OCI-LY7 (cell line): ENCODE results near the gene TMEM176A. TPM values are rescaled to one million over a fixed set of nuclear protein-coding genes. Genes with fewer than 3 reads are reported as not detected.

Source experiments
- BruUV-seq: library from RNA; stranded (reverse); fragments of 400-500 nt; replicated peaks from 2 replicates; lab custom pipeline; 2021; lab: Mats Ljungman, UMichigan
- CTCF ChIA-PET: fragments of 300-600 bp; sonication (Branson Sonifier 250); formaldehyde crosslinking; loops from one replicate; lab custom pipeline; 2022; ENCODE audit warnings: antibody characterized with exemption; ENCODE audit not compliant: unreplicated experiment; lab: Charles Lee
- POLR2A ChIA-PET: fragments of 300-600 bp; sonication (Branson Sonifier 250); formaldehyde crosslinking; loops from one replicate; lab custom pipeline; 2022; ENCODE audit warnings: antibody characterized with exemption; lab: Charles Lee
- DNase-seq: peaks from one replicate; pipeline ENCODE4 v3.0.0-alpha.2; 2015; ENCODE audit warnings: low spot score
- H2AFZ ChIP-seq: fragments of 200-600 bp; sonication (generic), shearing (Covaris generic); 2 replicates; pipeline ENCODE4 v1.6.1; 2014; ENCODE audit warnings: mild to moderate bottlenecking, antibody characterized with exemption, low read length, moderate library complexity
- H3K27ac ChIP-seq: fragments of 200-600 bp; sonication (generic); 2 replicates; pipeline ENCODE4 v1.5.1; 2014; ENCODE audit warnings: mixed run types, low read depth, mild to moderate bottlenecking, moderate library complexity, low read length, inconsistent platforms; ENCODE audit not compliant: poor library complexity, severe bottlenecking
- H3K36me3 ChIP-seq: fragments of 200-600 bp; sonication (generic); 2 replicates; pipeline ENCODE4 v1.6.1; 2014; ENCODE audit warnings: mild to moderate bottlenecking, antibody characterized with exemption, low read length, moderate library complexity, mixed read lengths; ENCODE audit not compliant: insufficient read depth
- H3K4me1 ChIP-seq: fragments of 200-600 bp; sonication (generic); 2 replicates; pipeline ENCODE4 v1.5.1; 2014; ENCODE audit warnings: mild to moderate bottlenecking, low read length; ENCODE audit not compliant: insufficient read depth, poor library complexity, severe bottlenecking
- H3K4me2 ChIP-seq: fragments of 200-600 bp; sonication (generic); 2 replicates; pipeline ENCODE4 v1.6.1; 2014; ENCODE audit warnings: mild to moderate bottlenecking, low read length
- H3K4me3 ChIP-seq: fragments of 200-600 bp; sonication (generic); 2 replicates; pipeline ENCODE4 v1.5.1; 2014; ENCODE audit warnings: mild to moderate bottlenecking, low read depth, low read length; ENCODE audit not compliant: poor library complexity, severe bottlenecking
- H3K79me2 ChIP-seq: fragments of 200-600 bp; sonication (generic); 2 replicates; pipeline ENCODE4 v1.6.1; 2016; ENCODE audit warnings: low read depth, mild to moderate bottlenecking, low read length, moderate library complexity, mixed read lengths; ENCODE audit not compliant: insufficient read depth
- H3K9me2 ChIP-seq: fragments of 200-600 bp; sonication (generic); 2 replicates; pipeline ENCODE4 v1.6.1; 2016; ENCODE audit warnings: mild to moderate bottlenecking, low read length, mixed read lengths; ENCODE audit not compliant: insufficient read depth
- H3K9me3 ChIP-seq: fragments of 200-600 bp; sonication (generic); 2 replicates; pipeline ENCODE4 v1.6.1; 2014; ENCODE audit warnings: mild to moderate bottlenecking, mixed run types, low read length, mixed read lengths
- H4K20me1 ChIP-seq: fragments of 200-600 bp; sonication (generic); 2 replicates; pipeline ENCODE4 v1.6.1; 2014; ENCODE audit warnings: mild to moderate bottlenecking, antibody characterized with exemption, low read length, moderate library complexity, mixed read lengths; ENCODE audit not compliant: insufficient read depth
- CTCF ChIP-seq: fragments of 200-600 bp; sonication (generic); conservative IDR thresholded peaks from 2 replicates; pipeline ENCODE4 v1.5.1; 2014; ENCODE audit warnings: mild to moderate bottlenecking, antibody characterized with exemption, low read length, moderate library complexity, mixed read lengths
- EZH2phosphoT487 ChIP-seq: fragments of 200-600 bp; sonication (generic); IDR thresholded peaks from 2 replicates; pipeline ENCODE4 v1.6.1; 2018; ENCODE audit warnings: low read depth, borderline replicate concordance, mild to moderate bottlenecking, mixed run types, antibody characterized with exemption, low read length, moderate library complexity, mixed read lengths
- intact Hi-C: fragments of 100-400 bp; cut with micrococcal nuclease; formaldehyde crosslinking; loops from one replicate; pipeline ENCODE4 v1.10.0; 2022; ENCODE audit not compliant: unreplicated experiment
- total RNA-seq, 2 experiments: library from RNA; depleted of rRNA in 1 of 2; stranded (reverse); fragments of >200 nt in 1 of 2; shearing (Covaris generic) in 1 of 2; gene quantifications; 2 replicates each; pipeline ENCODE4 v1.2.3, GENCODE V29; 2014 to 2022

Gene TMEM176A
- total RNA-seq, 2 experiments from 2014 or later: not detected

- intact Hi-C loops: no loop called here
- POLR2A ChIA-PET: no interaction called here
- no peak overlapping the region for H3K27ac ChIP-seq
Observed at GRCh38 chr7:150848111-150848510, 47.5 kb downstream of the TMEM176A start.

GRCh38 chr7:150848561-150849115 is 48.1 kb downstream of the TMEM176A start:
- ChIA-PET CTCF (no interaction called here), POLR2A (no interaction called here)
- Histone ChIP-seq H3K9me2 (no peaks in the 10 kb centered on the region), H3K9me3 (no peaks in the 10 kb centered on the region), H3K79me2 (no peaks in the 10 kb centered on the region), H3K4me2 (no peak overlapping the region), H3K4me3 (no peak overlapping the region), H2AFZ (no peak overlapping the region), H3K4me1 (no peaks in the 10 kb centered on the region), H3K36me3 (no peaks in the 10 kb centered on the region), H3K27ac (no peak overlapping the region), H4K20me1 (no peaks in the 10 kb centered on the region)
- no peak for DNase-seq
- intact Hi-C loops: no loop called here
- no TSS peak for BruUV-seq
- TF ChIP-seq CTCF (no peak), EZH2phosphoT487 (no peak)

More at GRCh38 chr7:150848111-150848510, 47.5 kb downstream of the TMEM176A start:
- TF ChIP-seq EZH2phosphoT487 (no peak), CTCF (no peak)
- H3K4me1 ChIP-seq: no peaks in the 10 kb centered on the region
- CTCF ChIA-PET: no interaction called here
- no peak for DNase-seq
- no peaks in the 10 kb centered on the region for H3K79me2 ChIP-seq
- no peak overlapping the region for H2AFZ ChIP-seq
- no peak overlapping the region for H3K4me2 ChIP-seq
- no peak overlapping the region for H3K4me3 ChIP-seq
- no peaks in the 10 kb centered on the region for H3K9me2 ChIP-seq
- H3K36me3 ChIP-seq: no peaks in the 10 kb centered on the region
- no TSS peak for BruUV-seq
- no peaks in the 10 kb centered on the region for H4K20me1 ChIP-seq
- H3K9me3 ChIP-seq: no peaks in the 10 kb centered on the region

- POLR2A ChIA-PET: no interaction called here
- H4K20me1 ChIP-seq: no peaks in the 10 kb centered on the region
- H3K4me2 ChIP-seq: no peak overlapping the region
- H3K9me3 ChIP-seq: no peaks in the 10 kb centered on the region
- CTCF ChIA-PET: no interaction called here
- H3K4me1 ChIP-seq: no peaks in the 10 kb centered on the region
- intact Hi-C loops: no loop called here
- H3K79me2 ChIP-seq: no peaks in the 10 kb centered on the region
- no peak for DNase-seq
- no peaks in the 10 kb centered on the region for H3K9me2 ChIP-seq
- H3K4me3 ChIP-seq: no peak overlapping the region
- H3K36me3 ChIP-seq: no peaks in the 10 kb centered on the region
- no peak overlapping the region for H2AFZ ChIP-seq
- BruUV-seq: no TSS peak
- TF ChIP-seq CTCF (no peak), EZH2phosphoT487 (no peak)
- H3K27ac ChIP-seq: no peak overlapping the region
Observed at GRCh38 chr7:150849204-150849775, 48.7 kb downstream of the TMEM176A start.
